ENCODE results near the gene TMEM87B. TPM values are rescaled to one million over a fixed set of nuclear protein-coding genes. Genes with fewer than 3 reads are reported as not detected.

Gene TMEM87B
- total RNA-seq, 2 experiments from 2014 or later = 13.3 to 16.9 TPM

DNA sequence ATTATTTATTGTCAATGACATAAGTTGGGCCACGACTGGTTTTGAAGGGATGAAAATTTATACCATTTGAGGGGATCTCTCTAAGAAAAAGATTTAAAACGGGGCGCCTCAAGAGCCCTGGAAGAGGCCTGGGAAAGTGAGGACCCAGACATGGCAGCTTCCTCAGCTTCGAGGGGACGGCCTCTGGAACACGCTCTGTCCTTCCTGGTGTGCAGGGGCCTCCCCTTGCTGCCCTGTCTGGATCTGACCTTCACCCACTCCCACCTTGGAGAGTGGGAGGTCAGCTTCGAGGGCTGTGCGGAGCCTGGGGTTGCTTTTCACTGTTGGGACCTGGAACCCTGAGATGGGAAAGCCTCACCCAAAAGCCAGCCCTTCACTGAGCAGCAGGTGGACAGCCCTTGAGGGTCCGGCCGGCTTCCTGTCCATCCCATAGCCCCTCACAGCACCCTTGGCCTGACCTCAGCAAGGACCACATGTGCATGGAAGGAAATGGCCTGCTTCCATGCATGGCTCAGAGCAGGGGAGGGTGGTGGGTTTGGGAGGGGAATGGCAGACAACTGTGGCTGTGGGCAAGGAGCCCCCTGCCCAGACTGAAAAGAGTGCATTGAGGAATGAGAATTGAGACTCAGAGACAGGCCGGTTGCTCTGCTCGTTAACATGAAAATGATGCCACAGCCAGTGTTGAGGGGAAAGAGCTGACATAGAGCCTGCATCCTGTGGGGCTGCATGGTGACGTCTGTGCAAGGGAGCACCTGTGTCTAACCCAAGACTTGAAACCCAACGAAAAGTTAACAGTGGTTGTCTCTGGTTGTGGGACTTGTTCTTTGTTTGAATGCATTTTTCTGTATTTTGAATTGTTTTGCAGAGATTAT lies 99.4 kb downstream of the TMEM87B start:
- Mint-ChIP-seq H3K27me3 (peaks cover 3% of the 10 kb centered on the region), H3K27ac (peak overlapping the region; percentile 77), H3K36me3 (peaks cover 3% of the 10 kb centered on the region), H3K4me1 (peaks cover 41% of the 10 kb centered on the region), H3K4me3 (no peak overlapping the region), H3K9me3 (no peaks in the 10 kb centered on the region)
- DNase-seq = peak; percentile 32

DNA sequence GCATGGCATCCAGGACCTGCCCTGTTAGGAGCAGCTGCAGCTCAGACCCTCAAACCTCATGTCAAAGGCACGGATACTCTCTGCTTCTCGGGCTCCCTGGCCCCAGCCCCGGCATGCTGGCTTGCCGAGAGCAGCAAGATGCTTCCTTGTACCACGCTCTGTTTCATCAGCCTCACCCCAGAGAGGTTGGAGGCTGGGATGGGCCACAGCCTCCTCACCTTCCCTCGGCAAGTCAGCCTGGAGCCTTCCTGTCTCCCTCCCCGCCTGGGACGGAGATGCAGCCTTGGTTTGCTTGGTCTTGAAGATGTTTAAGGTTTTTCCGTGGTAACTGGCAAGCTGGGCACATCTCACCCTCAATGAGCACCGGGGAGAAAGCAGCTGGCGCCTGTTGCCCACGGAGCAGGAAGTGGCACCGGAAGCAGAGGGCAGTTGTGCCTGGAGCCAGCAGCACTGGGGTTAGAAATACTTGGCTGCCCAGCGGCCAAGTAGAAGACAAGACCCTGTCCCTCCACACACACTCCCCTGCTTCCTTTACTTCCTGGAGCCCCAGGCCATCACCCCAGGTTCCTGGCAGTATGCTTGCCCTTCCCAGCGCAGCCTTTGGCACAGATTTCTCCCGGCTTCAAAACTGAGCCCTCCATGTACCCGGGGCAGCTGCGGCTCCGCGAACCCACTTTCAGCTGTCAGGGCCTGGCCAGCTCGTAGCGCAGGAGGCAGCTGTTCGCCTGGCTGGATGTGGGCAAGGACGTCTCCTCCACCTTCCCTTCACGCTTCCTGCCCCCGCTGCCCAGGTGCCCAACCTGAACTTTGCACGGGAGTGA lies 100.5 kb downstream of the TMEM87B start:
- peak overlapping the region; percentile 45 for H3K4me3 Mint-ChIP-seq
- DNase-seq = peak; percentile 40
- H3K27ac Mint-ChIP-seq = peak overlapping the region; percentile 77
- H3K36me3 Mint-ChIP-seq = peaks cover 3% of the 10 kb centered on the region
- H3K9me3 Mint-ChIP-seq = no peaks in the 10 kb centered on the region
- H3K27me3 Mint-ChIP-seq = peaks cover 3% of the 10 kb centered on the region
- peaks cover 43% of the 10 kb centered on the region for H3K4me1 Mint-ChIP-seq

- H3K27ac Mint-ChIP-seq = peak overlapping the region; percentile 77
- DNase-seq = peak; percentile 55
- H3K36me3 Mint-ChIP-seq = peaks cover 3% of the 10 kb centered on the region
- peaks cover 41% of the 10 kb centered on the region for H3K4me1 Mint-ChIP-seq
- H3K9me3 Mint-ChIP-seq = no peaks in the 10 kb centered on the region
- H3K4me3 Mint-ChIP-seq = peak overlapping the region; percentile 45
- peaks cover 3% of the 10 kb centered on the region for H3K27me3 Mint-ChIP-seq
Observed at GRCh38 chr2:112156152-112156986, 101.3 kb downstream of the TMEM87B start.

GRCh38 chr2:112157472-112157871 lies 102.4 kb downstream of the TMEM87B start:
- peaks cover 3% of the 10 kb centered on the region for H3K27me3 Mint-ChIP-seq
- H3K9me3 Mint-ChIP-seq = no peaks in the 10 kb centered on the region
- DNase-seq = no peak
- H3K36me3 Mint-ChIP-seq = peaks cover 3% of the 10 kb centered on the region
- peaks cover 41% of the 10 kb centered on the region for H3K4me1 Mint-ChIP-seq
- H3K27ac Mint-ChIP-seq = peak overlapping the region; percentile 63
- H3K4me3 Mint-ChIP-seq = peak overlapping the region; percentile 29

GRCh38 chr2:112159454-112159921 lies 104.4 kb downstream of the TMEM87B start:
- H3K9me3 Mint-ChIP-seq = no peaks in the 10 kb centered on the region
- H3K36me3 Mint-ChIP-seq = peaks cover 3% of the 10 kb centered on the region
- no peak overlapping the region for H3K4me3 Mint-ChIP-seq
- H3K27ac Mint-ChIP-seq = no peak overlapping the region
- H3K27me3 Mint-ChIP-seq = peaks cover 3% of the 10 kb centered on the region
- DNase-seq = no peak
- H3K4me1 Mint-ChIP-seq = peaks cover 32% of the 10 kb centered on the region

- Mint-ChIP-seq H3K4me3 (no peak overlapping the region), H3K27me3 (peaks cover 3% of the 10 kb centered on the region)
Observed at GRCh38 chr2:112160283-112161250, 105.5 kb downstream of the TMEM87B start.

DNA sequence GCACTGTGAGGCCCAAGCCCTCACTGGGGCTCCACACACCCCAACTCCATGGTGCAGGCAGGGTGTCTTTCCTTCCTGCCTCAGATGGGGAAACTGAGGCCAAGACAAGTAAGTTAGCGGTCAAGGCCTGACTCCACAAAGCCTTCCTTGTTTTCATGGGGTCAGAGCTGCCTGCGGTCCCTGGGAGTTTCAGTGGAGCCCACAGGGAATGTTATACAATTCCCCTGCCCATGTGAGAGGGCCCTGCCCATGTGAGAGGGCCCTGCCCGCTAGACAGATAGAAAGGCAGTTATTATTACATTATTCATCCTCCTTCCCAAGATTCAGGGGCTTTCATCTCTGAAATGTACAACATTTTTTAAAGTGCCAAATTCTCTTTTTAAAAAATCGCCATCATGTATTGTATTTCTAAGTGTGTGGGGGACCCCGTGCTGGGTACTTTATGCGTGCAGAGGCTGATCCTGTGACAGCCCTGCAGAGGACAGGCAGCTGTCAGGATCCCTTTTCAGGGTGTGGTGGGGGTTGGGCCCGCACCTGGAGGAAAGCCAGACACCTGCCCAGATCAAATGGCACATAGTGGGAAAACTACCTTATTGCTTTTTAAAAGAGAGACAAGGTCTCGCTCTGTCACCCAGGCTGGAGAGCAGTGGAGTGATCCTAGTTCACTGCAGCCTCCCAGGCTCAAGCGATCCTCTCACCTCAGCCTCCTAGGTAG lies 106.5 kb downstream of the TMEM87B start:
- Mint-ChIP-seq H3K27me3 (peaks cover 3% of the 10 kb centered on the region), H3K9me3 (no peaks in the 10 kb centered on the region), H3K4me3 (no peak overlapping the region), H3K4me1 (peaks cover 11% of the 10 kb centered on the region), H3K36me3 (peaks cover 2% of the 10 kb centered on the region), H3K27ac (no peak overlapping the region)
- DNase-seq = no peak

More at GRCh38 chr2:112160283-112161250, 105.5 kb downstream of the TMEM87B start:
- peaks cover 3% of the 10 kb centered on the region for H3K36me3 Mint-ChIP-seq
- H3K27ac Mint-ChIP-seq = no peak overlapping the region
- no peaks in the 10 kb centered on the region for H3K9me3 Mint-ChIP-seq
- DNase-seq = no peak
- H3K4me1 Mint-ChIP-seq = peaks cover 21% of the 10 kb centered on the region

DNA sequence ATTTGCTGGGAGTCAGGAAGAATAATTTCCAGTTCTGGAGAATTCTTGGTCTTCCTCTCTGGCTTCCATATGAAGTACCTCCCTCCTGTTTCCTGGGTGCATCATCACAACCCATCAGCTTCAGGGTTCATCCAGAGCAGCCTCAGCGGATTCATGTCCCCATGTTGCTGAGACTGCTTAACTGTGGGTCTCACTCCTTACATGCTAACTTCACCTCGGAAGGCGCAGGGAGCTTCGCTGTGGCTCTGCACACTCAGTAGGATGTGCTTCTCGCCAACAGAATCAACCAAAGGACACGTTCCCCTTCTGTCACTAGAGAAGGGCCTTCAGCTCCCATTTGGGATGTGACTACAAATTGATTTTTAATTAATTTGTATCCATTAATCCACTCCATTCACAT lies 107.3 kb downstream of the TMEM87B start:
- Mint-ChIP-seq H3K27me3 (no peaks in the 10 kb centered on the region), H3K9me3 (no peaks in the 10 kb centered on the region)

GRCh38 chr2:112162956-112163355 lies 107.9 kb downstream of the TMEM87B start:
- DNase-seq = no peak
- Mint-ChIP-seq H3K27me3 (no peaks in the 10 kb centered on the region), H3K36me3 (no peaks in the 10 kb centered on the region), H3K9me3 (no peaks in the 10 kb centered on the region), H3K4me1 (peaks cover 9% of the 10 kb centered on the region), H3K27ac (no peak overlapping the region), H3K4me3 (no peak overlapping the region)

More for the DNA sequence above, 107.3 kb downstream of the TMEM87B start:
- H3K36me3 Mint-ChIP-seq = no peaks in the 10 kb centered on the region
- H3K4me3 Mint-ChIP-seq = no peak overlapping the region
- H3K4me1 Mint-ChIP-seq = peaks cover 12% of the 10 kb centered on the region
- DNase-seq = no peak
- H3K27ac Mint-ChIP-seq = no peak overlapping the region

DNA sequence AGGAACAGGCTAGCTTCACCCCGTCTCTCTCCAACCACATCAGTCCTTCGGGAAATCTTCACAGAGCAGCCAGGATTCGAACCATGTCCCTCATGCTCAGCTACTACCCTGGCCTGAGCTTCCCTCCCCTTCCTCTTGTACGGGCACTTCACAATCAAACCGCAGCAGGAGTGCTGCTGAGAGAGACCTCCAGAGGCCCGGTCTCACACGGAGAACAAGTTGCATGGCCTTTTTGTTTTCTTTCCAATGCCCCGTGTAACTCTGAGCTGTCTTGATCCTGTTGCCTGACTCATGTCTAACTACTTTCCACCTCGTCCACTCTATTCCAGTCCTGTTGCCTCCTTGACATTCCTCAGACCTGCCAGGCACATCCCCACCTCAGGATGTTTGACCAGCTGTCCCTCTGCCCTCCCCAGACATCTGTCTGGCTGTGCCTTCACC lies 108.5 kb downstream of the TMEM87B start:
- H3K27ac Mint-ChIP-seq = no peak overlapping the region
- H3K9me3 Mint-ChIP-seq = no peaks in the 10 kb centered on the region
- no peak for DNase-seq

DNA sequence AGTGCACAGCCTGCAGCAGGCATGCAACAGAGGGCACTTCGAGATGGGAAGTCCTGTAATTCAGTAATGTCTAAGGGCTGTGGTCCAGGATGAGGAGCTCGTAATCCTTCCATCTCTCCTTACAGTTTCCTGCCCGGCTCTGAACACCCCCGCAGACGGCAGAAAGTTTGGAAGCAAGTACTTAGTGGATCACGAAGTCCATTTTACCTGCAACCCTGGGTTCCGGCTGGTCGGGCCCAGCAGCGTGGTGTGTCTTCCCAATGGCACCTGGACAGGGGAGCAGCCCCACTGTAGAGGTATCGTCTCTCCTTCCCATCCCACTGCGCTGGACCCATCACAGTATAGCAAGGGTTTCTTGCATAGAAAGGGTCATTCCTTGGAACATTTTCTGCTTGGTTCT lies 109.8 kb downstream of the TMEM87B start:
- Mint-ChIP-seq H3K9me3 (no peaks in the 10 kb centered on the region), H3K4me1 (peaks cover 14% of the 10 kb centered on the region), H3K27ac (no peak overlapping the region), H3K27me3 (no peaks in the 10 kb centered on the region), H3K4me3 (no peak overlapping the region), H3K36me3 (no peaks in the 10 kb centered on the region)
- DNase-seq = no peak

More for the DNA sequence above, 108.5 kb downstream of the TMEM87B start:
- H3K36me3 Mint-ChIP-seq = no peaks in the 10 kb centered on the region
- H3K4me1 Mint-ChIP-seq = peaks cover 12% of the 10 kb centered on the region
- no peaks in the 10 kb centered on the region for H3K27me3 Mint-ChIP-seq
- H3K4me3 Mint-ChIP-seq = no peak overlapping the region

DNA sequence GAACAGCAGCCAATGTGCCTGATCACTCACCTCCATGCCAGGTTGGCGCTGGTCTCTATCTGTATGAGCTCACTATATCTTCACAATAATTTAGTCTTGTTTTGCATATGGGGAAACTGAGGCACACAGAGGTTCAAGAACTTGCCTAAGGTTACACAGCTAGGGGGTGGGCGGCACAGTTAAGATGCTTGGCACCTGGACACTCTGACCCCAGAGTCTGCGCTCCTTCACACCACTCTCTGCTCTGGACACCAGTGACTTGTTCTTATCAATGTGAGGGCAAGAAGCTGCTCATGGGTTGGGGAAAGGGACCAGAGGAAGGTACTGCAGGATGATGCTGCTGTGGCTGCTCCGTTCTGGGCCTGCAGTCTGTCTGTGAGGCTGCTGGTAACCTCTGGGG lies 110.2 kb downstream of the TMEM87B start:
- H3K36me3 Mint-ChIP-seq = no peaks in the 10 kb centered on the region
- H3K27ac Mint-ChIP-seq = no peak overlapping the region
- peaks cover 13% of the 10 kb centered on the region for H3K4me1 Mint-ChIP-seq
- DNase-seq = no peak
- H3K9me3 Mint-ChIP-seq = no peaks in the 10 kb centered on the region
- no peak overlapping the region for H3K4me3 Mint-ChIP-seq
- no peaks in the 10 kb centered on the region for H3K27me3 Mint-ChIP-seq
